ENCODE measurements around the gene C2CD5.
A peak's percentile ranks its signal among the peaks of the same experiment; 100 is the strongest.
"Not testable (repeated sequence)": the region's sequence is repeated elsewhere in the genome, so short reads cannot be mapped to it uniquely, and the experiment has no call there.

The C2CD5 gene

GRCh38 chr12:22544038-22544979 lies at the start of gene C2CD5:
TSS of gene C2CD5 (minus strand) at chr12:22544542. CDS start at chr12:22544150, 392 bp downstream.
- DNase-seq (ENCODE audit: low spot score), result peak; percentile 97

- DNase-seq (ENCODE audit: low spot score), result peak; percentile 2
Measured at GRCh38 chr12:22593864-22594263, 49.5 kb upstream of the C2CD5 start.

GRCh38 chr12:22588817-22589216 lies 44.5 kb upstream of the C2CD5 start:
- DNase-seq (ENCODE audit: low spot score), result peak; percentile 23

- DNase-seq (ENCODE audit: low spot score), result no peak
Measured at GRCh38 chr12:22578328-22578727, 34.0 kb upstream of the C2CD5 start.

GRCh38 chr12:22577667-22578066 lies 33.3 kb upstream of the C2CD5 start:
- DNase-seq (ENCODE audit: low spot score), result no peak

- no peak for DNase-seq (ENCODE audit: low spot score)
Measured at GRCh38 chr12:22576473-22576872, 32.1 kb upstream of the C2CD5 start.

GRCh38 chr12:22576065-22576464 lies 31.7 kb upstream of the C2CD5 start:
- no peak for DNase-seq (ENCODE audit: low spot score)

- no peak for DNase-seq (ENCODE audit: low spot score)
Measured at GRCh38 chr12:22574921-22575320, 30.6 kb upstream of the C2CD5 start.

GRCh38 chr12:22573181-22573580 lies 28.8 kb upstream of the C2CD5 start:
- DNase-seq (ENCODE audit: low spot score), result no peak

GRCh38 chr12:22569253-22569652 lies 24.9 kb upstream of the C2CD5 start:
- no peak for DNase-seq (ENCODE audit: low spot score)

- DNase-seq (ENCODE audit: low spot score), result no peak
Measured at GRCh38 chr12:22562036-22563028, 18.0 kb upstream of the C2CD5 start.

- DNase-seq (ENCODE audit: low spot score), result not testable (repeated sequence)
Measured at GRCh38 chr12:22554750-22555149, 10.4 kb upstream of the C2CD5 start.

GRCh38 chr12:22551624-22552023 lies 7.3 kb upstream of the C2CD5 start:
- no peak for DNase-seq (ENCODE audit: low spot score)

- DNase-seq (ENCODE audit: low spot score), result no peak
Measured at GRCh38 chr12:22545255-22545654, 913 bp upstream of the C2CD5 start.

- DNase-seq (ENCODE audit: low spot score), result peak; percentile 86
Measured at GRCh38 chr12:22543246-22544037, 900 bp downstream of the C2CD5 start.

- peak; percentile 9 for DNase-seq (ENCODE audit: low spot score)
Measured at GRCh38 chr12:22541496-22542155, 2.7 kb downstream of the C2CD5 start.

- no peak for DNase-seq (ENCODE audit: low spot score)
Measured at GRCh38 chr12:22539055-22539454, 5.3 kb downstream of the C2CD5 start.

GRCh38 chr12:22538311-22538710 lies 6.0 kb downstream of the C2CD5 start:
- no peak for DNase-seq (ENCODE audit: low spot score)

- DNase-seq (ENCODE audit: low spot score), result no peak
Measured at GRCh38 chr12:22536971-22537544, 7.3 kb downstream of the C2CD5 start.

- no peak for DNase-seq (ENCODE audit: low spot score)
Measured at GRCh38 chr12:22536346-22536945, 7.9 kb downstream of the C2CD5 start.
